GM18858 (cell line): ENCODE results near the gene DNAH11.
"Not testable (repeated sequence)": the region's sequence is repeated elsewhere in the genome, so short reads cannot be mapped to it uniquely, and the experiment has no call there.

Source experiments
- ATAC-seq: cut with Tn5 transposase; IDR thresholded peaks from one replicate; pipeline ENCODE4 v1.9.1; 2021; ENCODE audit not compliant: unreplicated experiment

DNAH11 gene

DNA sequence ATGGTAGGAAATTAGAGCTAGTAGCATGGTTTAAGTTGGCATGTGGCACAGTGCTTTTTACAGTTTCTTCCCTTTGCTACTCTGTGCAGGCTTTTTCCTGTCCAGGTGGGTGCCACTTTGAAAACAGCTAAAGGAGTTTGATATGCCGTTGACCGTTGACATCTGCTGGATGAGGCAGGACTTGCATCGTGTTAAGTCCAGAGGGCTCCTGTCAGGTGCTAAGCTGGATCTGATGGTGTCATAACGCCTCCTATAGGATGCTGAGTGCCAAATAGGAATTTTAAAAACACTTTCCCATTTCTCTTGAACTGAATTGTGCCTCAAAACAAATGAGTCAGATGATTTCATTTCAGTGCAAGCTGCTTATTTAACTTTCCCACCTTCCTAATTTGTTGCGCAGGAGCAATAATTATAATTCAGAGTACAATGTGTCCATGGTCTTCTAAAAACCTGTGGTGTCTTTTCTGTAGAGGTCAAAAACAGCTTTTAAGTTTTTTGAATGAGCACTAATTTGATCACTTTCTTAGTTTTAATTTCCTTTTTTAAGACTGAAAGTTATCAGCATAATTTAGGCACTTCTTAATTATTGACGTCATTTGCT lies 224.6 kb downstream of the DNAH11 start:
- peak; percentile 86 for ATAC-seq

GRCh38 chr7:21768279-21768678 lies 225.4 kb downstream of the DNAH11 start:
- no peak for ATAC-seq

GRCh38 chr7:21771266-21771665 lies 228.4 kb downstream of the DNAH11 start:
- no peak for ATAC-seq

- ATAC-seq = no peak
Observed at GRCh38 chr7:21771906-21772610, 229.2 kb downstream of the DNAH11 start.

- ATAC-seq = no peak
Observed at GRCh38 chr7:21773326-21773725, 230.5 kb downstream of the DNAH11 start.

DNA sequence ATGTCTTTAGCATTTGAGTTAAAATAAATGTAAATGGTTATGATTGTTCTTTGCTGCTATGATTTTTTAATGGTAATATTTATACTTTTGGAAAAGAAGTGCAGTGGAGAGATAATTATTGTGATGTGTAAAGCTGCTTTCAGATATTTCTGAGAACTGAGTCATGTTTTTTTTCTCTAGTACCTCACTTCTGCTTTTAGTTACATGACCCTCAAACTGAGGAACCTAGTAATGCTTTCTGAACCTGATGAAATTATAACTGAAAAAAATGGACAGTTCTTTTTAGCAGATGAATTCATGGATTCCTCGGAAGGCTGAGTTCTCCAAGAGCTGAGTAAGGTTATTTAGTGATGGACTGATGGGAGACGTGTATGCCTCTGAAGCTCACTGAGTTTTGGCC lies 235.1 kb downstream of the DNAH11 start:
- ATAC-seq = no peak

GRCh38 chr7:21778953-21779352 lies 236.1 kb downstream of the DNAH11 start:
- ATAC-seq = no peak

GRCh38 chr7:21782996-21783395 lies 240.2 kb downstream of the DNAH11 start:
- ATAC-seq = no peak

- ATAC-seq = no peak
Observed at GRCh38 chr7:21784989-21785388, 242.2 kb downstream of the DNAH11 start.

DNA sequence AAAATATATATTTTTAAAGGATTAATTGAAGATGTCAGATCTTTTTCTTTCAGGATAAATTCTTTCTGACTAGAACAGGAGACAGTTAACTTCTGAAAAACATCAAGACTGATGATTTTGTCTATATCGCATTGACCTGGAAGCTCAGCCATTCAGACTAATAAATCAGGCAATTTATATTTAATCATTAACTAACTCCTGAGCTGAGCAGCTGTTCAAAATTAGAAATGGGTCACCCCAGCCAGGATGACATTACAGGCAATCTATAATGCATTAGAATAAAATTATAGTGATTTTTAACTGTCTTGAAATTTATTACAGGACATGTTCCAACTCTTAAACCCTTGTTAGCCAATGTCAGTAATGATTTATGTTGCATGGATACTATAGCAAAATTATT lies 263.0 kb downstream of the DNAH11 start:
- ATAC-seq = no peak

GRCh38 chr7:21806388-21806787 lies 263.5 kb downstream of the DNAH11 start:
- no peak for ATAC-seq

- ATAC-seq = no peak
Observed at GRCh38 chr7:21819048-21819447, 276.2 kb downstream of the DNAH11 start.

GRCh38 chr7:21828841-21829240 lies 286.0 kb downstream of the DNAH11 start:
- no peak for ATAC-seq

GRCh38 chr7:21829731-21830130 lies 286.9 kb downstream of the DNAH11 start:
- ATAC-seq = no peak

- no peak for ATAC-seq
Observed at GRCh38 chr7:21844742-21845141, 301.9 kb downstream of the DNAH11 start.

DNA sequence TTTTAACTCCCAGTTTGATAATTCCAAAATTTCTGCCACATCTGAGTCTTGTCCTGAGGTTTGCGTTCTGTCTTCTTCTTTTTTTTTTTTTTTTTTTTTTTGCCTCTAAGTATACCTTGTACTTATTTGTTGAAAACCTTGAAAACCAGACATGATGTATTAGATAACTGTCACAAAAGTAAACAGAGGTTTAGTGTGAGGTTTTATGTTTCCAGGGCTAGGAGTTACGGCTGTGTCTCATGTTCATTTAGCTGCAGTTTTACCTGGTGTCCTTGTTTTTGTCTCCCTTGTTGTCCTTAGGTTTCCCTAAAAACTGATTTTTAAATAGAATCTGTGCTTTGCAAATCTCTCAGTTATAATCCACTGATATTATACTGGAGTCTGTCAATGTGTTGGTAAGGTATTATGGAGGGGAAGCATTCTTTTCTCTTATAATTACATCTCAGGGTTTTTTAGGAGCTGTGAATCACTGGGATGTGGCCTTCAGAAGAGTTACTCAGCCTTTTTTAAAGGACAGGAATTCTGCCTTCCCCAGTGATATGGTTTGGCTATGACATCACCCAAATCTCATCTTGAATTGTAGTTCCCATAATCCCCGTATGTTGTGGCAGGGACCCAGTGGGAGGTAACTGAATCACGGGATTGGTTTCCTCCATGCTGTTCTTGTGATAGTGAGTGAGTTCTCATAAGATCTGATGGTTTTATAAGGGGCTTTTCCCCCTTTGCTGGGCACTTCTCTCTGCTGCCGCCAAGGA lies 307.9 kb downstream of the DNAH11 start:
- no peak for ATAC-seq

DNA sequence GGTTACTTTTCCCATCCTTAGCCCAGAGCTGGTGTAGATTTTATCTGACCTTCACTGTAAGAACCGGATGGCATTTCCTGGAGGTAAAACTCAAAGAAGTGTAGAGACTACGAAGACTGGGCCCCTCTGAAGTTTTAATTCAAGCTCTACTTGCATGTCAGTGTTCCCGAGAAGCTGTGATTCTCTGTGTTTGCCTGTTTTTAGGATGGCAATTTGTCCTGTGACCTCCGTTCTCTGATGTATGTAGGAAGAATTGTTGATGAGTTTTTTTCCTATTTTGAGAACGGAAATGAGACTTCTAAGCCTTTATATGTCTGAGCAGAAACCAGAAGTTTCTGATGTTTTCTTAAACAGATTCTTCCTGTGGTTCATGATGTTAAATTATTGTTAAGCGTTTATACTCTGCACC lies 308.7 kb downstream of the DNAH11 start:
- ATAC-seq = no peak

DNA sequence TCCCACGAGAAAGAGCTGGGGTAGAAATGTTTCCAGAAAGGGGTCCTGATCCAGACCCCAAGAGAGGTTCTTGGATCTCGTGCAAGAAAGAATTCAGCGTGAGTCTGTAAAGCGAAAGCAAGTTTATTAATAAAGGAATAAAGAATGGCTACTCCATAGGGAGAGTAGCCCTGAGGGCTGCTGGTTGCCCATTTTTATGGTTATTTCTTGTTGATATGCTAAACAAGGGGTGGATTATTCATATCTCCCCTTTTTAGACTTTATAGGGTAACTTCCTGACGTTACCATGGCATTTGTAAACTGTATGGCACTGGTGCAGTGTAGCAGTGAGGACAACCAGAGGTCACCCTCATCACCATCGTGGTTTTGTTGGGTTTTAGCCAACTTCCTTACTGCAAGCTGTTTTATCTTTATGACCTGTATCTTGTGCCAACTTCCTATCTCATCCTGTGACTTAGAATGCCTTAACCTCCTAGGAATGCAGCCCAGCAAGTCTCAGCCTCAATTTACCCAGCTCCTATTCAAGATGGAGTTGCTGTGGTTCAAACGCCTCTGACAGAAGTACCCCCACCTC lies 322.9 kb downstream of the DNAH11 start:
- not testable (repeated sequence) for ATAC-seq

DNA sequence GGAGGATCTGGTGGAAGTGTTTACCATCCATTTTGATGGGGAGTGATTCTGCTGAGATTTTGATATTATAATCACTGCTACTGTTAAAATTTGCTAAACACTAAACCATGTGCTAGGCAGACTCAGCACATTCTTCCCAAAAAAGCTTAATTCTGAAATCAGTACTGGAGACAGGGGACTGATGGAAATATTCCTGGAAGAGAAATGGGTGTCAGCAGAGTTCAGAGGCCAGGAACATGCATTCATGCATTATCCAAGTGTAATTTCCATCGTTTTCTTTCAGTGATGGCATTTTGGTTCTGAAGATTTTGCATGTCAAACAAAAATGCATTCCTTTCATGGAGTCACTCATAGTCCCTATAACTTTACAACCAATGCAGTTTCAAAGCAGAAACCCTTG lies 323.9 kb downstream of the DNAH11 start:
- no peak for ATAC-seq

DNA sequence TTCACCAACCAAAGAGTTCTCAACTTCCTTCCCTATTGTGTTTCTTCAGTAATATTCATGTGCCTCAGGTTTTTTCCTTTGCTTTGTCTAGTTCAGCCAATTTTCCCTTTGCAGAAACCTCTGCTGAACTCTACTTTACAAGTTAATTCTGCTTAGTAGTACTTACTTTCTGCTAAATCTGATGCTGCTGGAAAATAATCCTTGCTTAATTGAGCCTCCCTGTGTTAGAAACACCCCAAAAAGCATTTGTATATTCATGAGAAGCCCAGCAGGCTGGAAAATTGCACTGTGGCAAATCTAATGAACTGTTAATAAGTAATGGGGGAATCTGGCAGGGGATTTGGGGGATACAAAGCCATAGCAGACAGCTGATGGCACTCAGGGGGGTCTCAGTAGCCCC lies 324.4 kb downstream of the DNAH11 start:
- ATAC-seq = no peak

- no peak for ATAC-seq
Observed at GRCh38 chr7:21867816-21868575, 325.2 kb downstream of the DNAH11 start.
